Astrocyte (in vitro differentiated cells and primary cell): ENCODE results near the gene SHLD2.
"Not testable (repeated sequence)": the region's sequence is repeated elsewhere in the genome, so short reads cannot be mapped to it uniquely, and the experiment has no call there.

Source experiments
- EZH2 ChIP-seq: IDR thresholded peaks from 2 replicates; pipeline ENCODE4 v1.6.1; 2012; ENCODE audit warnings: mild to moderate bottlenecking, low read length, inconsistent platforms; ENCODE audit not compliant: insufficient read depth
- TF ChIP-seq, protein P1 (sequence below): IDR thresholded peaks from 2 replicates; pipeline ENCODE4 v1.5.1; 2011; ENCODE audit warnings: low read depth, mild to moderate bottlenecking, inconsistent platforms, low read length, moderate library complexity; ENCODE audit not compliant: insufficient read depth

DNA sequence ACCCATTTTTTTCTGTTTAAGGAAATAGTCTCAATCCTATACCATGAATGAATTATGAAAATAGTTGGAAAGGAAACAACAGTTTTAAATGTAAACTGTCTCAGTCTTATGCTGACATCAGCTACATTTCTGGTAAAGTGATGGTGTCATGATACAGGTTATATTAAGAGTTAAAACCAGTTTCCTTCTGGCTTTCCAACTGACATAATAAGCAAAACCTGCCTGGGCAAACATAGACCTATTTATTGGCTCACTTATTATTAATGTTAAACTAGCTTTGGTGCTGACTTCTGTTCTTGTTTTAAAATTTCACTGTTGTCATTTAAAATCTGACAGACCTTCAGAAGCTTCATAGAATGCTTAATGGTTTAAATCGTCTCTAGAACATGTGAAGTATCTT lies 24.0 kb downstream of the SHLD2 start:
- TF ChIP-seq, protein P1, sequence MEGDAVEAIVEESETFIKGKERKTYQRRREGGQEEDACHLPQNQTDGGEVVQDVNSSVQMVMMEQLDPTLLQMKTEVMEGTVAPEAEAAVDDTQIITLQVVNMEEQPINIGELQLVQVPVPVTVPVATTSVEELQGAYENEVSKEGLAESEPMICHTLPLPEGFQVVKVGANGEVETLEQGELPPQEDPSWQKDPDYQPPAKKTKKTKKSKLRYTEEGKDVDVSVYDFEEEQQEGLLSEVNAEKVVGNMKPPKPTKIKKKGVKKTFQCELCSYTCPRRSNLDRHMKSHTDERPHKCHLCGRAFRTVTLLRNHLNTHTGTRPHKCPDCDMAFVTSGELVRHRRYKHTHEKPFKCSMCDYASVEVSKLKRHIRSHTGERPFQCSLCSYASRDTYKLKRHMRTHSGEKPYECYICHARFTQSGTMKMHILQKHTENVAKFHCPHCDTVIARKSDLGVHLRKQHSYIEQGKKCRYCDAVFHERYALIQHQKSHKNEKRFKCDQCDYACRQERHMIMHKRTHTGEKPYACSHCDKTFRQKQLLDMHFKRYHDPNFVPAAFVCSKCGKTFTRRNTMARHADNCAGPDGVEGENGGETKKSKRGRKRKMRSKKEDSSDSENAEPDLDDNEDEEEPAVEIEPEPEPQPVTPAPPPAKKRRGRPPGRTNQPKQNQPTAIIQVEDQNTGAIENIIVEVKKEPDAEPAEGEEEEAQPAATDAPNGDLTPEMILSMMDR: not testable (repeated sequence)
- not testable (repeated sequence) for TF ChIP-seq EZH2
